ENCODE data around the gene CDC42EP4. TPM values are rescaled to one million over a fixed set of nuclear protein-coding genes. Genes with fewer than 3 reads are reported as not detected.
"Not testable (repeated sequence)": the region's sequence is repeated elsewhere in the genome, so short reads cannot be mapped to it uniquely, and the experiment has no call there.

The CDC42EP4 gene
- total RNA-seq, 1 donor from 2014 or later, result 21.4 TPM

- DNase-seq (ENCODE audit: low read depth, low spot score), result no peak
Observed at GRCh38 chr17:73282629-73283028, 29.2 kb downstream of the CDC42EP4 start.

- DNase-seq (ENCODE audit: low read depth, low spot score), result no peak
Observed at GRCh38 chr17:73281928-73282327, 29.9 kb downstream of the CDC42EP4 start.

GRCh38 chr17:73280191-73280590 is 31.6 kb downstream of the CDC42EP4 start:
- no peak for DNase-seq (ENCODE audit: low read depth, low spot score)

GRCh38 chr17:73279704-73280103 is 32.1 kb downstream of the CDC42EP4 start:
- DNase-seq (ENCODE audit: low read depth, low spot score), result no peak

GRCh38 chr17:73278465-73279453 is 33.0 kb downstream of the CDC42EP4 start:
- DNase-seq (ENCODE audit: low read depth, low spot score), result no peak

GRCh38 chr17:73278049-73278464 is 33.7 kb downstream of the CDC42EP4 start:
- no peak for DNase-seq (ENCODE audit: low read depth, low spot score)

GRCh38 chr17:73274490-73274889 is 37.3 kb downstream of the CDC42EP4 start:
- no peak for DNase-seq (ENCODE audit: low read depth, low spot score)

- DNase-seq (ENCODE audit: low read depth, low spot score), result no peak
Observed at GRCh38 chr17:73272906-73273218, 38.9 kb downstream of the CDC42EP4 start.

- DNase-seq (ENCODE audit: low read depth, low spot score), result no peak
Observed at GRCh38 chr17:73271072-73271471, 40.7 kb downstream of the CDC42EP4 start.

GRCh38 chr17:73269791-73270190 is 42.0 kb downstream of the CDC42EP4 start:
- DNase-seq (ENCODE audit: low read depth, low spot score), result no peak

- no peak for DNase-seq (ENCODE audit: low read depth, low spot score)
Observed at GRCh38 chr17:73269329-73269615, 42.5 kb downstream of the CDC42EP4 start.

- no peak for DNase-seq (ENCODE audit: low read depth, low spot score)
Observed at GRCh38 chr17:73268582-73269328, 43.0 kb downstream of the CDC42EP4 start.

GRCh38 chr17:73267648-73268537 is 43.9 kb downstream of the CDC42EP4 start:
- DNase-seq (ENCODE audit: low read depth, low spot score), result no peak

GRCh38 chr17:73266796-73267195 is 45.0 kb downstream of the CDC42EP4 start:
- no peak for DNase-seq (ENCODE audit: low read depth, low spot score)

GRCh38 chr17:73265646-73266640 is 45.9 kb downstream of the CDC42EP4 start:
- no peak for DNase-seq (ENCODE audit: low read depth, low spot score)

- DNase-seq (ENCODE audit: low read depth, low spot score), result not testable (repeated sequence)
Observed at GRCh38 chr17:73264448-73264847, 47.4 kb downstream of the CDC42EP4 start.

GRCh38 chr17:73262676-73263642 is 48.8 kb downstream of the CDC42EP4 start:
- DNase-seq (ENCODE audit: low read depth, low spot score), result no peak

- no peak for DNase-seq (ENCODE audit: low read depth, low spot score)
Observed at GRCh38 chr17:73261952-73262675, 49.7 kb downstream of the CDC42EP4 start.

- no peak for DNase-seq (ENCODE audit: low read depth, low spot score)
Observed at GRCh38 chr17:73261617-73261951, 50.2 kb downstream of the CDC42EP4 start, which contains the start of gene CPSF4L. TSS of gene CPSF4L (minus strand) at chr17:73261880. CDS start at chr17:73261818, 62 bp downstream.

All from pulmonary artery endothelial cell (primary cell).